ENCODE results near the gene SSMEM1.
"Not testable (repeated sequence)": the region's sequence is repeated elsewhere in the genome, so short reads cannot be mapped to it uniquely, and the experiment has no call there.

Gene SSMEM1, protein sequence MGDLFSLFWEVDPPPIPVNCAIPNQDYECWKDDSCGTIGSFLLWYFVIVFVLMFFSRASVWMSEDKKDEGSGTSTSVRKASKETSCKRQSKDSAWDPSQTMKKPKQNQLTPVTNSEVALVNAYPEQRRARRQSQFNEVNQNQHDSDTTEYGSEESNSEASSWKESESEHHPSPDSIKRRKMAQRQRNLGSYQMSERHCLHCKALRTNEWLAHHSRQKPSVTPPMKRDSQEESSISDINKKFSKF

GRCh38 chr7:130207642-130208041 is at the start of gene SSMEM1:
Gene SSMEM1 (plus strand): TSS chr7:130207860. CDS start chr7:130207911, 51 bp downstream.
- DNase-seq: no peak

- no peak for DNase-seq
Observed at GRCh38 chr7:130160023-130160422, 47.6 kb upstream of the SSMEM1 start.

GRCh38 chr7:130160455-130160854 is 47.2 kb upstream of the SSMEM1 start:
- no peak for DNase-seq

DNA sequence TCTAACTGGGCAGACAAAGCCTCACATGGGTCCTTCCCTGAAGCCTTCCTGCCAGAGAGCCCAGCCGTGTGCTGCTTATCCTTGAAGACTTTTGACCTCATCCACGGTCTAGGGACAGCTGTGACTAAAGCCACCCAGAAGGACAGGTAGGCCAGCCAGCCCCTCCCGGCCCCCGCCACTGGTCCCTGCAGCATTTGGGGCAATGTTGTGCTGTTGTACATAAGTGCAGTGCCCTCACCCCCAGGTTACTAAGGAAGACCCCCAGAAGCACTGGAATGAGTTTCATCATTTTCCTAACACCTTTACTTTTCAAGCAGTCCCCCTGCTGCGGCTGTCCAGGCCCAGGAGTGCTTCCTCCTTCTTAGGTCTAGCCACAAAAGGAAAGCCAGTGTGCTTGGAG is 45.5 kb upstream of the SSMEM1 start:
- no peak for DNase-seq

- no peak for DNase-seq
Observed at GRCh38 chr7:130174237-130174959, 33.3 kb upstream of the SSMEM1 start.

- DNase-seq: no peak
Observed at GRCh38 chr7:130178251-130178650, 29.4 kb upstream of the SSMEM1 start.

- no peak for DNase-seq
Observed at GRCh38 chr7:130179631-130180030, 28.0 kb upstream of the SSMEM1 start.

GRCh38 chr7:130180571-130181262 is 26.9 kb upstream of the SSMEM1 start:
- DNase-seq: no peak

DNA sequence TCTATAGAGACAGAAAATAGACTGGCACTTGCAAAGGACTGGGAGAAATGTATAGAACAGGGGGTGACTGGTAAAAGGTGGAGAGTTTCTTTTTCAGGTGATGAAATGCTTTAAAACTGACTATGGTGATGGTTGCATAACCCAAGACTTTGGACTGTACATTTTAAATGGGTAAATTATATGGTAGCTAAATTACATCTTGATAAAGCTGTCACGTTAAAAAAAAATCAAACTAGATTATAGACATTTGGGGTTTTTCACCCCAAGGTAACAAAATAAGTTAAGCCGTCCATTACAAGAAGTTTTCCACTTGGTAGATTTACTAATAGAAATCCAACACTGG is 26.4 kb upstream of the SSMEM1 start:
- no peak for DNase-seq

DNA sequence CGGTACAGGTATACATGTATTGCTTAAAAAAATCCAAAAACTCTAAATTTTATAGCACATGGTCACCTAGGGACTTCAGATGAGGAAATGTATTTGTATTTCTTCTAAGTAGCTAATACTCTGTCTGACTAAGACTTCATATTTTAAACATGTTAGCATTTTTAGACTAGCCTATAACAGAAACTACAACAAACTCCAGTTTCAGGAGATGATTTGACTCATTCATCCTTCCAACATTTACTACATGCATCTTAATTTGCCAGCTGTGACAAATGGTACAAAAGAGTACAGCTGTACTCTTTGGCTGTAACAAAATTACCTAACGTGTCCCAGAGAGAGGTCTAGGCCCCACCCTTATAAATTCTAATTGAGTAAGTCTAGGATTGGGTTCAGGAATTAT is 24.7 kb upstream of the SSMEM1 start:
- no peak for DNase-seq

GRCh38 chr7:130184349-130184748 is 23.3 kb upstream of the SSMEM1 start:
- DNase-seq: not testable (repeated sequence)

DNA sequence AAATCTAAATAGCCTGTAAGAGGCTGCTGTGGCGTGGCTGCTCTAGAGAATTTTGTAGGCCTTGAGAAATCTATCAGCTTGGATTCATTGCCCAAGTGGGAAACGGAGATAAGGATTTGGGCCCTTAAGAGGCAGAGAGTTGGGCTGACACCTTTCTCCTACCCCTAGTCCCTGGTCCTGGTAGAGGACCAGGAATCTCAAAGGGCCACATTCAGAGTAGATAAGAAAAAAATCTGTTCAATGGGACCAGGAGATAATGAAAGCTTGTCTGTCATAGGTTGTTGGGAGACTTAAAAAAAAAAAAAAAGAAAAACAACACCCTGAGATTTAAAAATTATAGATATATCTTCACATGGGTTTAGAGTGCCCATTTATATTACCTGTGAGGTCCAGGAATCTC is 20.3 kb upstream of the SSMEM1 start:
- no peak for DNase-seq

GRCh38 chr7:130189343-130189742 is 18.3 kb upstream of the SSMEM1 start:
- no peak for DNase-seq

- no peak for DNase-seq
Observed at GRCh38 chr7:130191791-130192190, 15.9 kb upstream of the SSMEM1 start.

DNA sequence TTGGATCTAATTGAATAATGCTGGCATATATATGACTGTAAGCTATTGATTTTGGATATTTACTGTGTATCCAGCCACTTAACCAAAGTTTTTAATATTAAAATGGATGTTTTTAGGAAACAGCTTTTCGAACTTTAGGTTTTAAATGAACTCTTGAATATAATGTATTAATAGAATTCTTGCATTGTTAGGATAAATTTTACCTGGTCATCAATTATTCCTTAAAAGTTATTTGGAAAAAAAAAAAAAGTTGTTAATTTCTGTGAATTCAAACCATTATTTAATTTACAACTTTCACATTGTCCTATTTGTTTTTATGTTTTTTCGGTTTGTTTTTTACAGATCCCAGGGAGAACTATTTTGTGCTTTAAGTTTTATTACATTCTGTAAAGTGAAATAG is 12.3 kb upstream of the SSMEM1 start:
- no peak for DNase-seq

DNA sequence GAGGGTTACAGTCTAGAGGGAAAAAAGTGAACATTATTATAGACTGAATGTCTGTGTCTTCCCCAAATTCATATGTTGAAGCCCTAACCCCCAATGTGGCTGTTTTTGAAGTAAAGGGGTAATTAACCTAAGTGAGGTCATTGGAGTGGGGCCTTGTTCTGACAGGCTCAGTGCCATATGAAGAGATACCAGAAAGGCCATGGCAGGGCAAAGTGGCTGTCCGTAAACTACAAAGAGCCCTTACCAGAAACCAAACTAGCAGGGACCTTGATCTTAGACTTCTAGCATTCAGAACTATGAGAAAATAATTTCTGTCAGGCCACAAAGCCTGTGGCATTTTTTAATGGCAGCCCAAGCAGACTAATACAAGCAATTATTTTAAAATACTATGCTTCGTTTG is 11.2 kb upstream of the SSMEM1 start:
- DNase-seq: no peak

DNA sequence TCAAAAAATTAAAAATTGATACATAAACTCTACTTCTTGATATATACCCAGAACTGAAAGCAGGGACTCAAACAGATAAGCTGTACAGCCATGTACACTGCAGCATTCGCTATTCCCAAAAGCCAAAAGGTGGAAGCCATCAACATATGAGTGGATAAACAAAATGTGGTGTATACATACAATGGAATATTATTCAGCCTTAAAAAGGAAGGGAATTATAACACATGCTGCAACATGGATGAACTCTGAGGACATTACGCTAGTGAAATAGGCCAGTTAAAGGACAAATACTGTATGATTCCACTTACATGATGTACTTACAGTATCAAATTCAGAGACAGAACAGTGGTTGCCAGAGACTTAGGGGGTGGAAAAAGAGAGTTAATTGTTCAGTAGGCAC is 10.6 kb upstream of the SSMEM1 start:
- DNase-seq: no peak

DNA sequence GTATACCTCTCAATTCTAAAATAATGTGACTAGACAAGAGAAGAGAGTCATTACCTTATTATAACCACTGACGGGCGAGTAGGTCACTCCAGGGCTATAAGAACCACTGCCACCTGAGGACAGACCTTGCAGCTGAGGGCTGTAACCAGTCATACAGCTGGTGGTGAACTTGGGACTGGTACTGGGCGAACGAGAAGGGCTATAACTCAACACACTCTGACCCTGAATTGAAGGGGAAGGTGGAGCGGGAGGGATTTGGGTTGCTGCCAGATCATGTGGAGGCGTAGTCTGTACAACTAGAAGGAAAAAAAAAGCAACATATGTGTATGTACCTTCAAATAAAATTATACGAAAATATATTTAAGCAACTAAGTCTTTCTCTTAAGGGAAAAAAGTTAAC is 5.9 kb upstream of the SSMEM1 start:
- DNase-seq: no peak

- peak; percentile 99 for DNase-seq
Observed at GRCh38 chr7:130205084-130205947, 2.3 kb upstream of the SSMEM1 start, which contains the start of gene TMEM209. Gene TMEM209 (minus strand): TSS chr7:130205406. CDS start chr7:130205375, 31 bp downstream.

DNA sequence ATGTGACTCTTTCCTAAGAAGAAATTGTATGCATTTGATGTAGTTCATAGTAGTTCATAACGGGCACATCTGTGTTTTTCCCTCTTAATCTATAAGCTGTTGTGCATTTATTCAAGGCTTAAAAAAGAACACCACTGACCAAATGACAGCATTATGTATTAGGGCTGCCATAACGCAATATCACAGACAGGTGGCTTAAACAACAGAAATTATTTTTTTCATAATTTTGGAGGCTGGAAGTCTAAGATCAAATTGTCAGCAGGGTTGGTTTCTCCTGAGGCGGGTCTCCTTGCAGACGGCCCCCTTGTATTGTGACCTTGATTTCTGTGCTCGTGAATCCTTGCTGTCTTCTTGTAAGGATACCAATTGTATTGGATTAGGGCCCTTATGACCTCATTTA is 627 bp upstream of the SSMEM1 start:
- no peak for DNase-seq

- DNase-seq: no peak
Observed at GRCh38 chr7:130208516-130208915, 856 bp downstream of the SSMEM1 start.

DNA sequence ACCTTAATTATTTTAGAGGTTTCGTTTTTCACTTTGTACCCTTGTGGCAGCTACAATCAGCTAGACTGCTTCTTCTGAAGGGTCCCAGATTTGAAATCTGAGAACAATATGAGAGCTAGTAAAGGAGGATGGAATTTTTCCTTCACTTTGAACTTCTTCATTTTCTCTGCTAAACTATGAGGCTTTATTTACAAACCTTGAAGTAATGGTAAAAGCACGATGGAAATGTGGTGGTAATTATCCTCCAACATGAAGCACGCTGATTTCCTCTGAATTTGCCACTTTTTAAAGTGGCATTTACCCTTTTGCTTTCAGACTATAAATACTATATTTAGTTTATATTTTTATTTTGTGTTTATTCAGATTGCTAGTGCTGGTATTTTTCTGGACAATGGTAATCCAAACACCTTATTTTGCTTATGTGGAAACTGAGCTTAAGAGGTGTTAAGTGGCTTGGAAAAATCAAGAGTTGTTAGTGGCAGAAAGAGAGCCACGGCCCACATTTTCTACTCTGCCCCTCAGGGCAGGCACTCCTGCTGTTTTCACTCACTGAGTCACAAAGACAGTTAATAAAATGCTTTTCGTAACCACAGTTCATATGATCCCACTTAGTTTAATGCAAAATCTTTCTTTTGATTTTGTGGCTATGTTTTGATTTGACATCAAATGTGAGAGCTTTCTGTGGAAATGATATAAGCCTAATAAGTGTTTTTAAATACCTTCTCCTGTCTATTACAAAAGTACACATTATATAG is 2.7 kb downstream of the SSMEM1 start:
- DNase-seq: no peak
